Ishikawa (cell line): Measurements from ENCODE around the gene CPNE6.

Source experiments
- CEBPB ChIP-seq: IDR thresholded peaks from 2 replicates; pipeline ENCODE4 v1.6.1; 2012
- CREB1 ChIP-seq: IDR thresholded peaks from 2 replicates; pipeline ENCODE4 v1.6.1; 2012; ENCODE audit warnings: low read depth
- EGR1 ChIP-seq: IDR thresholded peaks from 2 replicates; pipeline ENCODE4 v1.6.1; 2012
- EP300 ChIP-seq: IDR thresholded peaks from 2 replicates; pipeline ENCODE4 v1.6.1; 2012; ENCODE audit warnings: borderline replicate concordance
- FOXM1 ChIP-seq: IDR thresholded peaks from 2 replicates; pipeline ENCODE4 v1.6.1; 2012; ENCODE audit warnings: low read depth, borderline replicate concordance
- MAX ChIP-seq: IDR thresholded peaks from 2 replicates; pipeline ENCODE4 v1.6.1; 2012
- NFIC ChIP-seq: IDR thresholded peaks from 2 replicates; pipeline ENCODE4 v1.6.1; 2012
- RAD21 ChIP-seq: IDR thresholded peaks from 2 replicates; pipeline ENCODE4 v1.6.1; 2012; ENCODE audit warnings: low read depth
- REST ChIP-seq: IDR thresholded peaks from 2 replicates; pipeline ENCODE4 v1.6.1; 2012; ENCODE audit warnings: low read depth, mild to moderate bottlenecking
- TAF1 ChIP-seq: IDR thresholded peaks from 2 replicates; pipeline ENCODE4 v1.6.1; 2012; ENCODE audit warnings: low read depth, mild to moderate bottlenecking
- TCF12 ChIP-seq: IDR thresholded peaks from 2 replicates; pipeline ENCODE4 v1.6.1; 2012; ENCODE audit warnings: low read depth
- TEAD4 ChIP-seq: IDR thresholded peaks from 2 replicates; pipeline ENCODE4 v1.6.1; 2012
- USF1 ChIP-seq: IDR thresholded peaks from 2 replicates; pipeline ENCODE4 v1.6.1; 2012
- YY1 ChIP-seq: IDR thresholded peaks from 2 replicates; pipeline ENCODE4 v1.6.1; 2012; ENCODE audit warnings: low read depth
- ZBTB7A ChIP-seq: IDR thresholded peaks from 2 replicates; pipeline ENCODE4 v1.6.1; 2012; ENCODE audit warnings: low read depth

The CPNE6 gene

GRCh38 chr14:24071144-24071697 is at the start of gene CPNE6:
Gene CPNE6 (plus strand): TSS chr14:24071562. CDS start chr14:24072937, 1,375 bp downstream.
- TF ChIP-seq ZBTB7A (no peak), TCF12 (no peak), FOXM1 (no peak), NFIC (no peak), EP300 (no peak), TEAD4 (no peak), TAF1 (no peak), EGR1 (no peak), REST (no peak), YY1 (no peak)

GRCh38 chr14:24032727-24033418 is 38.5 kb upstream of the CPNE6 start:
- TF ChIP-seq EGR1 (no peak), NFIC (no peak), REST (no peak), EP300 (no peak), TEAD4 (no peak), TAF1 (no peak), CEBPB (0 out of 2 replicates have a peak, but pooled peaks have one; percentile 16), TCF12 (no peak), USF1 (no peak)

- TF ChIP-seq RAD21 (peak; percentile 63), MAX (peak; percentile 46), CREB1 (no peak), EGR1 (no peak)
Observed at GRCh38 chr14:24036169-24036962, 35.0 kb upstream of the CPNE6 start.

- TF ChIP-seq NFIC (0 out of 2 replicates have a peak, but pooled peaks have one; percentile 7), TCF12 (no peak)
Observed at GRCh38 chr14:24037658-24038037, 33.7 kb upstream of the CPNE6 start.

- TF ChIP-seq USF1: no peak
- TF ChIP-seq NFIC: no peak
- no peak for TF ChIP-seq MAX
- no peak for TF ChIP-seq CEBPB
- no peak for TF ChIP-seq YY1
- TF ChIP-seq TEAD4: no peak
- no peak for TF ChIP-seq FOXM1
- no peak for TF ChIP-seq RAD21
- no peak for TF ChIP-seq TAF1
- no peak for TF ChIP-seq TCF12
- TF ChIP-seq EP300: no peak
- no peak for TF ChIP-seq CREB1
- TF ChIP-seq REST: no peak
- no peak for TF ChIP-seq EGR1
Observed at GRCh38 chr14:24038686-24039085, 32.7 kb upstream of the CPNE6 start.
